HPDE6-E6E7 (cell line): Measurements from ENCODE around the gene NPTN.
"Not testable (repeated sequence)": the region's sequence is repeated elsewhere in the genome, so short reads cannot be mapped to it uniquely, and the experiment has no call there.

Source experiments
- DNase-seq: peaks from one replicate; pipeline ENCODE4 v3.0.0; 2011; ENCODE audit warnings: missing footprints; ENCODE audit errors: extremely low spot score

Gene NPTN

DNA sequence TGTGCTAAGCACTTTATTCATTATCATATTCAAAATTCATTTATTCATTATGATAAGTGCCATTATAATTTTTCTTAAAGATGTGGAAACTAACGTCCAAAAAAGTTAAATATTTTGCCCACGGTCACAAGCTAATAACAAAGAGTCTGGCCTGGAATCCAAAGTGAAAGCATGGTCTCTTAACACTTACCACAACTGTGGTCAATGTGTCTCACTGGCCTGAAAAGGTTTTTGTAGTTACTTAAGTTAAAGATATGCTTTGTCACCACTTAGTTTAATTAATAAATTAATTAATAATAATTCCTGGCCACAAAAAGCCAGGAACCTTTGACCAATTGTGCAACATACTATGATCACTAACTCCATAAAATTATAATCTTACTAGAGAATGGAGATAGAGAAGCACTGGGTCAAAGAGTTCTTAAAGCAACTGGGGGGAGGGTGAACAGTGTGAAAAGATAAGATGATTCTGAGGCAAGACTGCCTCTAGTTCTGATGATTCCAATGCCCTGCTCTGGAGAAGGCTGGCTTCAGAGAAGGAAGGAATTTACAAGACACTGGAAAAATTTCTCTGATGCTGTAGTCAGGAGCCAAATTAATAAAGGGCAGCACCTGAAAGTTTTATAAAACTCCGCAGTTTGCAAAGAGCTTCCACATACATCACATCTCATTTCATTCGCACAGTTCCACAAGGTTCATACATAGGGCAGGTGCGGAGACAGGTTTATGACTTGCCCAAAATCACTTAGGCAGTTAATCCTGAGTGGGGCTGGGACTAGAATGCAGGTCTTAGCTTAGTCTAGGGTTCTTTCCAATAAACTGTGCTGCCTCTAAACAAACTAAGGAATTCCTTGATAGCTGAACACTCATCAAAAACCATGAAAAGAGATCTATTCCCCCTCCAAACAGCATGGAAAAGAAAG, 32.5 kb downstream of the NPTN start:
- no peak for DNase-seq

DNA sequence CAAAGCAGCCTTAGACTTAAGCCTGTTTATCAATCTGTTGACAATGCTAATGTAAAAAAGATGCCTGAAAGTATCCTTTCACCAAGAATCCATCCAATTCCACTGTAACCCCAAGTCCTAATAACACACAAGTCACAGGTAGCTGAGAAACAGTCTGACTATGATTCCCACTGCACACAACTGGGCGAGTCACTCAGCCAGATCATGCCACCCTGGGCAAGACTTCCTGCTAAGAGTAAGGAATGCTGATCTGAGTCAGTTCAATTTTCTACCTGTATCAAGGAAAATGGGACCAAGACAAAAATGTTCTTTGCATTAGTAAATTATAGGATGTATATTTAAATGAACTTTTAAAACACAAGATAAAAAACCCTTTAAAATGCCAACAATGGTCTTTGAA, 33.3 kb downstream of the NPTN start:
- DNase-seq: peak; percentile 47

DNA sequence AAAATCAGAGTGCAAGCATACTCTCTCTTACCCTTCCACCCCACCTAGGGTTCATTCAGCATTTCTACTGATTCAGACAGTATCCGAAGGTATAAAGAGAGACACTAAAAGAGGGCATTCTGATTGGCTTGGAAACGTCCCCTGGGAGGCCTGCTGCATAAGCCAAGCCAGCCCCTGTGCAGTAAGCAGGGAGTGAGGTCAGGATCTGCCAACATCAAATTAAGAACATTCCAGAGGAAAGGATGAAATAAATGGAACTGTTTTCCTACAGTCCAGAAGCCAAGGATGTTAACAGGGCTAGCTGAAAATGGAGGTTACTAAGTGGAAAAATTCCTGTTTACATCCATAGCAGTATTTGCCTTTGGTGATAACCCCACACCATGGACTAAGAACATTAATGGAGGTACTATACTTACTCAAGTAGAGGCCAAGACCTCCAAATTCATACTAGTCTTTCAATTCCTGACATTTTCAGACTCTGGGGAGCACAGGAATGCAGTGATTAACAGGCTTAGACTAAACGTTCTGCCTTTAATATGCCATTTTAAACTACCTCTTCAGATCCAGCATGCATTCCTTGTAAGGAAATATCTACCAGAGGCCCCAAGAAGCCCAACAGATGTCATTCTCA, 34.5 kb downstream of the NPTN start:
- no peak for DNase-seq

DNA sequence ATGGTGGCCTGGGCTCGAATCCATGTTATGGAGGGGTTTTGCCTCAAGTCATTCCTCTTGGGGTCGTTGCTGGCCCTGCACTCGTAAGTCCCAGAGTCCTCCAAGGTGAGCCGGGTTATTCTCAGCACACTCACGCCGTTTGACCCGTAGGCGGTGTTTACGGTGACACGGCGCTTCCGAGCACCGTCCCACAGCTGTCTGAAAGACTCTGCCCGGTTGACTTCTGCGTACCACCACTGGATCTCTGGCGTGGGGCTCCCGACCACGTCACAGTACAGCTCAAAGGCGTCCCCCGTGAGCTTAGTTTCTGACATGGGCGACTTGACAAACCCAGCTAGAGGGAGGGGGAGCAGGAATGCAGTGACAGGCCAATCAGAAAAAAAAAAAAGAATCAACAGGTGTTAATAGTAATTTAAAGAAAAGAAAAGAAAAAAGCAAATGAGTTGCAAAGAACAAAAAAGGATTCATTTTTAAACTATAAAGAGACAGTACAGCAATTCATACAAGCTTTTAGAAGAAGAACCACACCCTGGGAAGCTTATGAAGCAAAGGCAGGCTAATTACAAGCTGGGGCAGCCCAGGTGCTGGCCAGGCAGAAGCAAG, 36.1 kb downstream of the NPTN start:
- DNase-seq: no peak

DNA sequence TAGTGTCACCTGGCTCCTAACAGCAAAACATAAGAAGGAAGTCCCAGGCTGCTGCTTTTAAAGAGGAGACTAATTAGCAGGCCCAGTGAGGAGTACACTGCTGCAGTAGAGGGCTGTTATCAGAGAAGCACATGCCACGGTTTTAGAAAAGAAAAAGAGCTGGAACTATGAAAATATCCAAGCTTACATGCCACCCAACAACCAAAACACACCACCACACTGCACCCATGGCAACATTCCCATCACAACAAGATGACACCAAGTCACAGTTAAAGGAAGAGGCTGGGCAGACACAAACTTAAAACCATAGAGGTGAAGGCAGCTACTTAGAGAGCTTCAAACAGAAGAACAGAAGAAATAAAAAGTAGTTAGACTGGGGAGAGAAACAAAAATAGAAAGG, 37.0 kb downstream of the NPTN start:
- no peak for DNase-seq

DNA sequence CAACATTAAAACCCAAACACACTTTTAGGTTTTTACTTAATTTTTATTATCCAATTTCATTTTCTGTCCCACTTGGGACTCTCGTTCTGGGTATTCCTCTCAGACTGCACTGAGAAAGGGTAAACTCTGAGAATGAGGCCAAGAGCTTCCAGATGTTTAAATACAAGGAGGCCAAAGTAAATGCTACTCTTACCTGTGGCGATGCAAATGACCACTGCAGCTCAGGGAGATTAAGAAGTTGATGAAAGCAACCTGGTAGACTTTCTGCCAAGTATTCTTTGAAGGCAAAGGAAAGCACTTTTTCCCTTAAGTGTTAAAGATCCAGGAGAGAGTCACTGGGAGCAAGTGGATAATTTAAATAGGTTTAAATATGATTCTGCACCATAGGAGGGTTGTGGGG, 39.1 kb downstream of the NPTN start:
- DNase-seq: no peak

DNA sequence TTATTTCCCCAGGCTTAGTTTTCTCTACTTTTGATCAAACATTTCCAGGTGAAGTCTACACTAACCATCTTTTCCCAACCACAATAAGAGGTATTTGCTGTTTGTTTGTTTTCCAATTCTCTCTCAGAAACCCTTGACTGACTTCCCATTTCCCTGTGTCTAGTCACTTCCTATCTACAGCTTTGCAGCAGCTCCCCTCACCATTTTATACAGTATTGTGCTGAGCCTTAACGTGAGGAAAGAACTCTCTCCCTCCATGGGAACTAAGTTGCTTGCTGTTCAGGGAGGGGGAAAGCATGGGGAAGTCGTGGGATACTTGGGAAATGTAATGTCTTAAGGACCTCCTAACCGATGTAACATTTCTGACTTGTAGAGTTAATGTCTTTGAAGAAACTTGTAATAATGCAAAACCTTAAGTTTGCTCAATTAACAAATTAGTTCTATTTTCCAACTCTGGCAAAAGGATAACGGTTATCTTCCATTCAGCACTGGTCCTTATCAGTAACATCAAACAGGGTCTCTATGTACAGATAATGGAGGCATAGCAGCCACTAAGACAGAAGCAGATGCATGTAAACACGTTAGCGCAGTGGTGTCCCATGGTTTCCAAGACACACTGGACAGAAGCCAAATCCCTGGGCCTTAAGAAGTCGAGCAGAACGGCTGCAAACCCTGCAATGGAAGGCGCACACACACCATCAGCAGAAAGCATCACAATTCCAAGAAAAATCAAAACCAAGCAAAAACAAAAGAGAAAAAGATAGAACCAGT, 39.7 kb downstream of the NPTN start:
- no peak for DNase-seq

DNA sequence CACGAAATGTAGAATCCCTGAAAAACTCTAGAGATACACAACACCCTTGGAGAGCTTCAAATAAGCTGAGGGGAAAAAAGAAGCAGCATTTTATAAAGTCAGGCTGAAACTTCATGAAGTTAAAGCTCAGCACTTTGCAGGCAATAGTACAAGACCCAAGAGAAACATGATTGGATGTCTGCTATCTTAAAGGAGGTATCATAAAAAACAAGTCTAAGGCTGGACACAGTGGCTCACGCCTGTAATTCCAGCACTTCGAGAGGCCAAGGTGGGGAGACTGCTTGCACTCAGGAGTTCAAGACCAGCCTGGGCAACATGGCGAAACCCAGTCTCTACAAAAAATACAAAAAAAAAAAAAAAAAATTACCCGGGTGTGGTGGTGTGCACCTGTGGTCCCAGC, 42.9 kb downstream of the NPTN start:
- no peak for DNase-seq

DNA sequence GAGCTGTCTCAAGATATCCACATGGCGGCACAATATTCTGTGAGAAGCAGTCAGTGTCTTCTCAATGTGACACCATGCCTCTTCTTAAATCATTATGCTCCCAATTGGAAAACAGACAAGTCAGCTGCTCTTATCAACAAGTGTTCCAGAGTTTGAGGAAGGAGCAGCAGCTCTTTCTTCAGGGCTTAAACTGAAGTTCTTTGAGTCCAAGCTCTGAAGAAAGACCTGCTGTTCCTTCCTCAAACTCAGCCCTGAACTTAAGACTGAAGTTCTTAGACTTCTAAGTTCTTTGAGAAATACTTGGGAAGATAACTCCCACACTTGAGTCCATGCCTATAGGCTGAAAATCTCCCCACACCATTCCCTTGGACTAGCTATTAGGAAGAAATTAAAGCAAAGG, 43.4 kb downstream of the NPTN start:
- DNase-seq: no peak

DNA sequence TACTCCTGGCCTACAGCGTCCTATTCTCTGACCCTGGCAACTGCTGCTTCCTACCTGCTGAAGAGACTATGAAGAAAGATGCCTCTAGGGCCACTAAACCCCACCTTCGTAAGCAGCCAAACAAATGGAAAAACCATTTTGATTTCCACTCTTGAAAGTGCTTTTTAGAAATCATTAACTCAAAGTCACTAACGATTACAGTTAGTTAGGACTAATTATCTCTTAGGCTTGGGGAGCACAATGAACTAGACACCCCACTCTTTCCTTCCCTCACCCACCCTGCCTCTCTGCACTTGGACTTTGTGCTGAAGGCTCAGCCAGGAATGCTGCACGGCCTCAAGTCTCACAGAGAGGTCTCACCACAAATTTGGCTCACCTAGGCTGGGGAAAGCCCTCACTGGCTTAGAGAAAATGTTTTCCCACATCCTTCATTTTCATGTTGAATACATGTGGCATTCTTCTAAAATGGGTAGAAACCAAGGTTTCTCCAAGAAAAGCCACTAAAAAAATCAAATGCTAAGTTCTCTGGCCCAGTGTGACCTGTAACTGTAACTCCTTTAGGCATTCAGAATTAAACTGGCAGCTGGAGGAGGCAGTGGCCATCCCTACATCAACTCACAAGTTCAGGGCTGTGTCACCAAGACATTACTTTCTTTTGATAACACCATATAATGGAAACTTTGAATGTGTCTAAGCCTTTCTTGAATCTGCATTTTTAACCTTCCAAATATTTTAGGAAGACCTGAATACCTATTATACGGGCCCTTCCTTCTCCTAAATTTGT, 47.1 kb downstream of the NPTN start:
- DNase-seq: no peak

DNA sequence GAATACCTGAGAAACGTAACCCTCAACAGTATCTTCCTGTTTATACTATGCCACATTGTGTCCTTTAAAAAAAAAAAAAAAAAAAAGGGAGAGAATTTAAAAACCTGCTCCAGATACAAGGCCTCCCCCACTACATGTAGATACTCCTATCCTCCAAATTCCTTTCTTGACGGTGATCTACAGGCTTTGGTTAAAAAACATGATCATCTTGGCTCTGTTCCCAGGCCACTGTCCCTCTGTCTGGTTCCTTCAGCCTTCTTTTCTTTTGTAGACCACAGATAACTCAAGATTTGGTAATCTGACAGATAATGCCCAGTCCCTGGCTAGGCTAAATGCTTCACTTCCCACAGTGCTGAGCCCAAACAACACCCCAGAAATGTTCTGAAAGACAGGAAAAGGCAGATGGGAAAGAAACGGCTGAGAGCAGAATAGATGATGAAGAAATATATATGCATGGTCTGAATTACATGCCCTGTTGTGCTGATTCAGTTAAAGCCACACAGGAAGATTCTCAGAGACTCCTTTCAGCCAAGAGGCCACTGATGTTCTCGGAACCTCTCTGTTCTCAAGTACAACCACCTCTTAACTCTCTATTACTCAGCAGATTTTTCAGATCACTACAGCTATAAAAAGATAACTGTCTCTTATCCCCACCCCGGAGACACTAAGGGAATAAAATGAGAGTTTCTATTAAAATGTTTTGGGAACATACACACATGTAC, 48.3 kb downstream of the NPTN start:
- DNase-seq: no peak

DNA sequence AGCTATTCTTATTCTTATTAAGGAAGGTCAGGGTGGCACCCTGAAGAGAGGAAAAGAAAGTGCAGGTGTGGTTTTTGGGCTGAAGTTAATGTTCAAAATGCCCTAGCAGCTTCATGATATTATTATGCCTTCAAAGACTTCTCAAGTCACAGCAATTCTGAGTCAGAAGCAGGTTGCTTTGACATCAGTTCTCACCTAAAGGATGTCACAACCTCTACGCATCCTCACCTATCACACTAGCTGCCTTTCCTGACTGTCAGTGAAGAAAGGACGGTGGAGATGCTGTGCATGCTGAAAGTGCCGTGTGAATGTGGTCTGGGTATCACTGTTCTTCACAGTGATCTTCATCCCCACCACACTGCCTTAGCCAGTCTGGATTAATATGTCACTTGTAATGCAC, 49.6 kb downstream of the NPTN start:
- no peak for DNase-seq

DNA sequence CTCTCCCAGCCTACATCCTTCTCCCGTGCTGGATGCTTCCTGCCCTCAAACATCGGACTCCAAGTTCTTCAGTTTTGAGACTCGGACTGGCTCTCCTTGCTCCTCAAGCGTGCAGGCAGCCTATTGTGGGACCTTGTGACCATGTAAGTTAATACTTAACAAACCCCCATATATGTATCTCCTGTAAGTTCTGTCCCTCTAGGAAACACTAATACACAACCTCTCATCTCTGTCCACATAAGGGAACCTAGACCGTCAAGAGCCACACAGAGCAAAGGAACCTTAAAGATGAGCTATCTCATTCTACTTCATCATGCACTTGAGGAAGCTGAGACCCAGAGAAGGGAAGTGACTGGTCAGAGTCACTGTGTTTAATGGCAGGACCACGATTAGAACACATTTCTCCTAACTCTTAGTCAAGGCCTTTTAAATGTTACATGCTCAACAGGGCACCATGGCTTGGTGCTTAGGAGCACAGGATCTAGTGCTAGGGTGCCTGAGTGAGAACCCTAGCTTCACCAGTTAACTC, 50.3 kb downstream of the NPTN start:
- DNase-seq: no peak

DNA sequence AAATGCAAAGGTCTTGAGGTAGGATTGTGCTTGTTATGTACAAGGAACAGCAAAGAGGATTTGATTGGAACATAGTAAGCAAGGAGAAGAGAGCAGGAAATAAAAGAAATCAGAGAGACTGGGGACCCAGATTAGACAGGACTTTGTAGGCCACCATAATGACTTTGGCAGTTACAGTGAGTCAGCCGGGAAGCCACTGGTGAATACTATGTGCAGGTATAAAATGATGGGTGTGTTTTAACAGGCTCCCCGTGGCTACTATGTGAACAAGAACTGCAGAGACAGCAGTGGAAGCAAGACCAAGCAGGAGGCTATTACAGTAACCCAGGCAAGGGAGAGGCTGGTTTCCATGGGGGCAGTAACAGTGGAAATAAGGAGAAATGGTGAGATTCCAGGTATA, 55.2 kb downstream of the NPTN start:
- no peak for DNase-seq

DNA sequence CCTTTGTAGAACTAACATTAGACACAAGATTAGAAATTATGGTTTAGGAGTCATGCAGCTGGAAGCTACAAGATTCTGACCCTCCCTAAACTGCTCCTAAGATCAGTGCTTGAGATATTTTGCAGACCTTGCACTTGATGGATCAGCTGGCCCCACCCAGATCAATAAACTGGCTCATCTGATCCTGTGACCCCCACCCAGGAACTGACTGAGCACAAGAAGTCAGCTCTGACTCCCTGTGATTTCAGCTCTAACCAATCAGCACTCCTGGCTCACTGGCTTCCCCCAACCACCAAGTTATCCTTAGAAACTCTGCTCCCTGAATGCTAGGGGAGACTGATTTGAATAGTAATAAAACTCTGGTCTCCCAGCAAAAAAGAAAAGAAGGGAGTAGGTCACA, 55.6 kb downstream of the NPTN start:
- DNase-seq: not testable (repeated sequence)

DNA sequence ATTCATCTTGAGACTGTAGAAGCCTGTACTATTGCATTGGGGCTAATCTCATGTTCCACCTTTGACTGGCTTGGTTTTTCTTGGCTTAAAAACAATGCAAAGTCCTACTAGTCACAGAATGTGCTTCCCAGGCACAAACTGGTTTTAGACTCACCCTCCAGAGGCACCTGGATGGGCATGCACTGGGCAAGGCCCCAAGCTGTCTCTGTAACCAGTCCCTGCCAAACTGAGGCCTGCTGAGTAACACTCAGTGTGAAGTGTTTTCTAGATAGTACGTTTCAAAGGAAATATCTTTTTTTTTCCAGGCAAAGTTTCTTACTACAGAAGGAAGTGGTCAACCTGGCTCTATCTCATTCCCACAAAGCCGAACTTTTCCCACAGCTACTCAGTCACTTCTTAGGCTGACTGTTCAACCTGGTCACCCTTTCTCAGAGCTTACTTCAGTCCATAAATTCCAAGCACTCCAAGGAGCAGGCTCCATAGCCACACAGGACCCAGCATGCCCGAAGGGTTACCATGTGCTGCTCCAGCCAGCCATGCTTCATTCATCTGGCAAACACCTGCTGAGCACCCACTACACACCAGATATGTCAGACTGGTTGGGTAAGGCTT, 57.4 kb downstream of the NPTN start:
- DNase-seq: peak; percentile 77

DNA sequence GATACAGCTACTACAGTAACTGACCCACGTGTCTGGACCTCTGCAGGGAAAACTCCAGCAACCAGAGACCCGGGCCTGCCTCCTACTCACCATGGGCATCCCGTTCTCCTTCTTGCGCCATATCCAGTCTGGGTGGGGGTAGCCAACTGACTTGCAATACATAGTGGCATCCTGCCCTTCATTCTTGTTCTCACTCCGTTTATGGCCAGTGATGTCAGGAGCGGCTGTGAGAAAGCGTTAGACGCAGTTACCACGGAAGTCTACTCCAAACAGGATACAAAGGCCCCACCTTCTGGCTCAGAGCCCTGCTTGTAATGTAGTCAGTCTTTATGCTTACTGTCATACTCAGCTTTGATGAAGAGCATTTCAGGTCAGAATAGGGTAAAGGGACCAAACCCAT, 59.6 kb downstream of the NPTN start:
- DNase-seq: no peak

DNA sequence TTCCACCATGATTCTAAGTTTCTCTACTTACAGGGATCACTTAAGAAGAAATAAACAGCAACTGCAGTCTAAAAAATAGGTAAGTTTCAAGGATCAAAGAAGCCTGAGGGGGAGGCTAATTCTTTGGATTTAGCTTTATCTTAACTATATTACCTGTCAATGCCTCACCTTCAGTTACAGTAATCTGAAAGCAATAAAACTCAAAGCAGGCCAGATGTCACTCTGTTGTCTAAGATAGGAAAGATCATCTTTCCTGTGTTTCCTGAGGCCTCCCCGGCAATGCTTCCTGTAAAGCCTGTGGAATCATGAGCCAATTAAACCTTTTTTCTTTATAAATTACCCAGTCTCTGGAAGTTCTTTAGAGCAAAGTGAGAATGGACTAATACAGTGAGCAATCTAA, 60.2 kb downstream of the NPTN start:
- DNase-seq: no peak

DNA sequence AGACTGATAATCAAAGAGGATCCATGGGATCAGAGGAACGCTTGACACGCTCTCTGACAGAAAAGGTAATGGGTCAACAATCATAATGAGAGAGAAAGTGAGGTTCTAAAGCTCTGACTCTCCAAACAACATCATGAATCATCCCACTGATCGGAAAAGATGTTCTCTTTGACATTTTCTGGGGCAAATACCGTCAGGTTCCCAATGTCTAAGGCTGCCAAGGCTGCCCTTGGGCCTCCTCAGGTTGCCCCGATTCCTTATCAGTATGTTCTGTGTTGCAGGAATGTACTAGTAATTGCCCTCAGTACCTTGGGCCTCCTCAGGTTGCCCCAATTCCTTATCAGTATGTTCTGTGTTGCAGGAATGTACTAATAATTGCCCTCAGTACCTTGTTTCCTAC, 60.9 kb downstream of the NPTN start:
- DNase-seq: no peak

DNA sequence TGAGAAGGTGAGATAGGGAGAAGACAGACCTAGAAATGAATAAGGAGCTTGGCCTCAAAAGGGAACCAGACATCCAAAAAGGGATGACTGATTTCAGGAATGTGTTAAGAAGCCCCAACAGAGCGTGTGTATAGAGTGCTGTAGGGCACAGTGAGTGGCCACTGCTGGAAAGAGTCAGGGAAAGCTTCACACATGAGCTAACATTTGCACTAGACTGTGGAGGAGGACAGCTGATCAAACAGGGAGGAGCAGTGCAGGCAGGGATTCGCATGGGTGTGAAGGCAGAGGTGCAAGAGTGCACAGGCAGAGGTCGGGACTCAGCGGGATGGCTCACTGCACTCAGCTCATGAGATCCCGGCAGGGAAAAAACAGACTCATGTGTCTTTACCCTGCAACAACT, 61.8 kb downstream of the NPTN start:
- no peak for DNase-seq
